Measurements from ENCODE around the gene MLIP.
"Not testable (repeated sequence)": the region's sequence is repeated elsewhere in the genome, so short reads cannot be mapped to it uniquely, and the experiment has no call there.

The MLIP gene

DNA sequence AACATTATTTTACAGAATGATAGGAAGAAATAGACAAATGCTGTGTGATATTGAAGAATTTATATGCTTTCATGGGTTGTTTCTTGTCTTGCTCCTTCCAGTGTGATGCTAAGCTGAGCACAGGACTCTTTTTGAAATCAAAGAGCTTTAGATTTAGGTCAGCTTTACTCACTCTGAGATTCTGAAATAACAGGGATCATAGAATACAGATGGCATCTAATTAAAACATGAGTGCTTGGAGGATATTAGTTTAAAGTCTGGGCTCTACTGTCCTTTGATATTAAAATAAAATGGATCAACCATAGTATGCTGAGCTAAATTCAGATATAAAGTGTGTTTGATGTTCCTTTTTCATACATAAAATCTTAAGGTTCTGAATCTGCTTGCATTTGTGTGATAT is 29.6 kb downstream of the MLIP start:
- in situ Hi-C loops (cut with HindIII; ENCODE audit: low sequenced_read_pairs) = no loop called here

DNA sequence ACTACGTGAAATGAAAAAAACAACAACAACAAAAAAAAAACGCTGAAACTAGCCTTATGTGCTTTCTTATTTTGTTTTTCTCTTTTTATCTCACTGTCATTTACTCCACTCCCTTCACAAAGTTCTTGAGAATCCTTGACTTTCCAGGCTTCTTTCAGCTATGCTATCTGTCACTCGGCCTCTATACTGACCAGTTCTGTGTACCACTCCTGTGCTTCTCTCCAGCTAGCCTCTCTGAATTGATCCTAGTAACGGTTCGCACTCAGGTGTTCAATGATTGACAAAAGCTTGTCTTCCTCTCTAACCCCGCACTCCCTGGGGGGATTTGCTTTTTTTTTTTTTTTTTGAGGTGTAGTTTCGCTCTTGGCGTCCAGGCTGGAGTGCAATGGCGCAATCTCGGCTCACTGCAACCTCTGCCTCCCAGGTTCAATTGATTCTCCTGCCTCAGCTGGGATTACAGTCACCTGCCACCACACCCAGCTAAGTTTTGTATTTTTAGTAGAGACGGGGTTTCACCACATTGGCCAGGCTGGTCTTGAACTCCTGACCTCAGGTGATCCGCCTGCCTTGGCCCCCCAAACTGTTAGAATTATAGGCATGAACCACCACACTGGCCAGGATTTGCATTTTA is 31.8 kb downstream of the MLIP start:
- in situ Hi-C loops (cut with HindIII; ENCODE audit: low sequenced_read_pairs) = no loop called here

GRCh38 chr6:54151861-54152260 is 40.6 kb downstream of the MLIP start:
- in situ Hi-C loops (cut with HindIII; ENCODE audit: low sequenced_read_pairs) = no loop called here

- in situ Hi-C loops (cut with HindIII; ENCODE audit: low sequenced_read_pairs) = no loop called here
Observed at GRCh38 chr6:54156650-54157250, 45.5 kb downstream of the MLIP start.

- in situ Hi-C loops (cut with HindIII; ENCODE audit: low sequenced_read_pairs) = no loop called here
Observed at GRCh38 chr6:54157405-54157804, 46.2 kb downstream of the MLIP start.

- in situ Hi-C loops (cut with HindIII; ENCODE audit: low sequenced_read_pairs) = no loop called here
Observed at GRCh38 chr6:54173089-54173488, 61.8 kb downstream of the MLIP start.

DNA sequence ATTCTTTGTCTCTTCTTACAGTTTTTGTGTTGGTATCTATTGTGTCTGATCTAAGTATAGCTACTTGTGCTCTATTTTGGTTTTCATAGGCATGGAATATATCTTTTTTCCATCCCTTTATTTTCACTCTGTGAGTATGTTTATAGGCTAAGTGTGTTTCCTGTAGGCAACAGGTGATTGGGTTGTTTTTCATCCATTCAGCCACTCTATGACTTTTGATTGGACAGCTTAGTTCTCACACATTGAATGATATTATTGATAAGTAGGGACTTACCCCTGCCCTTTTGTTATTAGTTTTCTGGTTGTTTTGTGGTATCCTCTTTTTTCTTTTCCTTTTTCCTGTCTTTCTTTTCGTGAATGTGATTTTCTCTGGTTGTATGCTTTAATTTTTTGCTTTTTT is 67.9 kb downstream of the MLIP start:
- in situ Hi-C loops (cut with HindIII; ENCODE audit: low sequenced_read_pairs) = no loop called here

- in situ Hi-C loops (cut with HindIII; ENCODE audit: low sequenced_read_pairs) = no loop called here
Observed at GRCh38 chr6:54183616-54184015, 72.4 kb downstream of the MLIP start.

- in situ Hi-C loops (cut with HindIII; ENCODE audit: low sequenced_read_pairs) = no loop called here
Observed at GRCh38 chr6:54185885-54186284, 74.6 kb downstream of the MLIP start.

GRCh38 chr6:54188846-54189245 is 77.6 kb downstream of the MLIP start:
- in situ Hi-C loops (cut with HindIII; ENCODE audit: low sequenced_read_pairs) = no loop called here

GRCh38 chr6:54191461-54191860 is 80.2 kb downstream of the MLIP start:
- in situ Hi-C loops (cut with HindIII; ENCODE audit: low sequenced_read_pairs) = no loop called here

GRCh38 chr6:54192993-54193392 is 81.8 kb downstream of the MLIP start:
- in situ Hi-C loops (cut with HindIII; ENCODE audit: low sequenced_read_pairs) = no loop called here

DNA sequence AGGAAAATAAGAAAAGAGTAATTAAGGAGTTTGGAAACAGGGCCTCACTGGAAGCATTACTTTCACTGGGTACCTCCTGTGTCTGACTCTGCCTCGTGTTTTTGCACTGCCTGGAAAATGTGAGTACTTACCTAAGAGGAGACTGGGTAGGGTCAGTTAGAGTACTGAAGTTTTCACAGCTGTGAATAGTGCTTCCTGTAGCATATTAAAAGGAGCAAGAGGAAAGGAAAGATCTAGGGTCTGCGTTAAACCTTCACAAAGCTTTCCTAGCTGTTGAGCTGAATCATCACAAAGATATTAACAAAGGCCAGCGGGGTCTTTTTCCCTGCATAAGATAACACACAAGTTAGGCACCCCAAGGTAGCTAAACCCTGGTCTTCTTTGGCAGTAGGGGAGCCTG is 82.3 kb downstream of the MLIP start:
- in situ Hi-C loops (cut with HindIII; ENCODE audit: low sequenced_read_pairs) = no loop called here

DNA sequence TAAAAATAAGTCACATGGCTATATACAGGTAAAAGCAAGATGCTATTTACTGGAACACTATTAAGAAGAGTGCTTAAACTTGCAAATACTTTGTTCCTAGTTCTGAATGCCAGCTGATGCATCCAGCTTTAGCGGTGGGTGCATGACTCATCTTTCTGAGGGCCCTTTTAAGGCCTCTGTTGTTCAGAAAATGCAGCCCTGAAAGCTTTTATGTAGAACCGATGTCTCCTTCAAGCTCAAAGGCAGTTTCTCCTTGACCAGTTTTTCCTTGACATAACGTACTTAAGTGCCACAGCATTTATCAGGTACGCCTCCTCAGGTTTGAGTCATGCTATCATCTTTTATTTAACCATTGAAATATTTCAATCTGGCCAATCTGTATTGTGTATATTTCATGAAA is 82.8 kb downstream of the MLIP start:
- in situ Hi-C loops (cut with HindIII; ENCODE audit: low sequenced_read_pairs) = no loop called here

GRCh38 chr6:54195637-54196036 is 84.4 kb downstream of the MLIP start:
- in situ Hi-C loops (cut with HindIII; ENCODE audit: low sequenced_read_pairs) = no loop called here

GRCh38 chr6:54196905-54197304 is 85.7 kb downstream of the MLIP start:
- in situ Hi-C loops (cut with HindIII; ENCODE audit: low sequenced_read_pairs) = no loop called here

DNA sequence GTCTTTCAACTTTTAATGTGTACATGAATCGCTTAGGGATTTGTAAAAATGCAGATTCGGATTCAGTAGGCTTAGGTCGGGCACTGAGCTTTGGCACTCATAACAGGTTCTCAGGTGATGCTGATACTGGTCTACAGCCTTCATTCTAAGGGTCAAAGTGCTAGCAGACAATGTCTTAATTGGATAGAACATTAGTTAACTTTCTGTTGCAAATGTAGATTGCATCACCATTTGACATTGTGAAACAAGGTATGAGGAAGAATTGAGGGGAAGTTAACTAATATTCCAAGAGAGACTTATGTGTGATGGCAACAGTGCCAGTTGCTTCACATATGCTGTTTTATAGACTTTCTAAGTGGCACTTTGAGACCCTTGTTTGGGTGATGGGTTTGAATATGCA is 86.9 kb downstream of the MLIP start:
- in situ Hi-C loops (cut with HindIII; ENCODE audit: low sequenced_read_pairs) = no loop called here

GRCh38 chr6:54203474-54204035 is 92.3 kb downstream of the MLIP start:
- in situ Hi-C loops (cut with HindIII; ENCODE audit: low sequenced_read_pairs) = not testable (repeated sequence)

DNA sequence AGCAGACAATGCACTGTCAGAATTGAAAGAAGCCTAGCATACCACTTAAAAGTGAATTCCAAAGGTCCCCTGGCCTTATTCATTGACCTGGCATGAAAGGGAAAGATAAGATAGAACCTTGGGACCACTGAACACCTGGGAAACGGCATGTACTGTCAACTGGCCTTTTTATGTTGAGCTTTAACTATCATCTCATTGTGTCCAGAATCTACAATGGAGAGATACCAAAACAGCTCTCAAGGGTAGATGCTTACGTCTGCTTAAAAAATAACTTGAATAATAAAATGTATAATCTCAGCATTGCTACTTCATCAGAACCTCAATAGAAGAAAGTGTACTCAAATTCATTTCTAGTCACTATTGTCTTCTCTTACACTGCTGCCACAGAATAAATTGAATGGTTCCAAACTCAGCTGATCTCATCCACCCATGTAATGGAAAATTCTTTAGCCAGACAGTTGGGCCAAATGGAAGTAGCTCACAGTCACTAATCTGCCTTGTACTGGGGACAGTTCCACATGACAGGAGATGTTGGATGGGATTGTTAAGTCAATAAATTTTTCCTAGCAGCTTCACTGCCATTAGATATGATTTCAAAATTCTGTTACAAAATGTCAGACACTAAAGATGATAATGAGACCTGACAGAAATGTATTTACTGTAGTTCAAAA is 93.8 kb downstream of the MLIP start:
- in situ Hi-C loops (cut with HindIII; ENCODE audit: low sequenced_read_pairs) = no loop called here

GRCh38 chr6:54206510-54206909 is 95.3 kb downstream of the MLIP start:
- in situ Hi-C loops (cut with HindIII; ENCODE audit: low sequenced_read_pairs) = no loop called here

GRCh38 chr6:54209983-54210382 is 98.7 kb downstream of the MLIP start:
- in situ Hi-C loops (cut with HindIII; ENCODE audit: low sequenced_read_pairs) = not testable (repeated sequence)

- in situ Hi-C loops (cut with HindIII; ENCODE audit: low sequenced_read_pairs) = no loop called here
Observed at GRCh38 chr6:54214286-54214685, 103.0 kb downstream of the MLIP start.

Measured in endothelial cell of hepatic sinusoid (primary cell).